ENCODE data around the gene POU5F1. TPM values are rescaled to one million over a fixed set of nuclear protein-coding genes. Genes with fewer than 3 reads are reported as not detected.
A peak's percentile ranks its signal among the peaks of the same experiment; 100 is the strongest.
"Not testable (repeated sequence)": the region's sequence is repeated elsewhere in the genome, so short reads cannot be mapped to it uniquely, and the experiment has no call there.

The POU5F1 gene
- total RNA-seq, 4 donors from 2014 or later = 1.0 TPM; not detected in 3

GRCh38 chr6:31203345-31203979 lies 33.0 kb upstream of the POU5F1 start:
- no peak for TF ChIP-seq POLR2A (IDR thresholded peaks at IDR 0.05)
- TF ChIP-seq, protein P1, sequence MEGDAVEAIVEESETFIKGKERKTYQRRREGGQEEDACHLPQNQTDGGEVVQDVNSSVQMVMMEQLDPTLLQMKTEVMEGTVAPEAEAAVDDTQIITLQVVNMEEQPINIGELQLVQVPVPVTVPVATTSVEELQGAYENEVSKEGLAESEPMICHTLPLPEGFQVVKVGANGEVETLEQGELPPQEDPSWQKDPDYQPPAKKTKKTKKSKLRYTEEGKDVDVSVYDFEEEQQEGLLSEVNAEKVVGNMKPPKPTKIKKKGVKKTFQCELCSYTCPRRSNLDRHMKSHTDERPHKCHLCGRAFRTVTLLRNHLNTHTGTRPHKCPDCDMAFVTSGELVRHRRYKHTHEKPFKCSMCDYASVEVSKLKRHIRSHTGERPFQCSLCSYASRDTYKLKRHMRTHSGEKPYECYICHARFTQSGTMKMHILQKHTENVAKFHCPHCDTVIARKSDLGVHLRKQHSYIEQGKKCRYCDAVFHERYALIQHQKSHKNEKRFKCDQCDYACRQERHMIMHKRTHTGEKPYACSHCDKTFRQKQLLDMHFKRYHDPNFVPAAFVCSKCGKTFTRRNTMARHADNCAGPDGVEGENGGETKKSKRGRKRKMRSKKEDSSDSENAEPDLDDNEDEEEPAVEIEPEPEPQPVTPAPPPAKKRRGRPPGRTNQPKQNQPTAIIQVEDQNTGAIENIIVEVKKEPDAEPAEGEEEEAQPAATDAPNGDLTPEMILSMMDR (IDR thresholded peaks at IDR 0.05) = no peak
- Histone ChIP-seq H3K4me3 (replicated peaks in 1 of 3) (peak overlapping the region in 1 of 3 donors; percentile 0), H3K27me3 (no peaks in the 10 kb centered on the region), H3K9me3 (no peaks in the 10 kb centered on the region), H3K27ac (peak overlapping the region; percentile 61 to 88 (median 75)), H3K36me3 (no peaks in the 10 kb centered on the region), H3K4me1 (peaks cover 0 to 26% of the 10 kb centered on the region in 2 donors)
- no peak for DNase-seq
- intact Hi-C loops (cut with DNase I) = no loop called here
- WGBS, 2 donors = 34 to 52% methylated on average over 5 of the region's 5 CpGs

DNA sequence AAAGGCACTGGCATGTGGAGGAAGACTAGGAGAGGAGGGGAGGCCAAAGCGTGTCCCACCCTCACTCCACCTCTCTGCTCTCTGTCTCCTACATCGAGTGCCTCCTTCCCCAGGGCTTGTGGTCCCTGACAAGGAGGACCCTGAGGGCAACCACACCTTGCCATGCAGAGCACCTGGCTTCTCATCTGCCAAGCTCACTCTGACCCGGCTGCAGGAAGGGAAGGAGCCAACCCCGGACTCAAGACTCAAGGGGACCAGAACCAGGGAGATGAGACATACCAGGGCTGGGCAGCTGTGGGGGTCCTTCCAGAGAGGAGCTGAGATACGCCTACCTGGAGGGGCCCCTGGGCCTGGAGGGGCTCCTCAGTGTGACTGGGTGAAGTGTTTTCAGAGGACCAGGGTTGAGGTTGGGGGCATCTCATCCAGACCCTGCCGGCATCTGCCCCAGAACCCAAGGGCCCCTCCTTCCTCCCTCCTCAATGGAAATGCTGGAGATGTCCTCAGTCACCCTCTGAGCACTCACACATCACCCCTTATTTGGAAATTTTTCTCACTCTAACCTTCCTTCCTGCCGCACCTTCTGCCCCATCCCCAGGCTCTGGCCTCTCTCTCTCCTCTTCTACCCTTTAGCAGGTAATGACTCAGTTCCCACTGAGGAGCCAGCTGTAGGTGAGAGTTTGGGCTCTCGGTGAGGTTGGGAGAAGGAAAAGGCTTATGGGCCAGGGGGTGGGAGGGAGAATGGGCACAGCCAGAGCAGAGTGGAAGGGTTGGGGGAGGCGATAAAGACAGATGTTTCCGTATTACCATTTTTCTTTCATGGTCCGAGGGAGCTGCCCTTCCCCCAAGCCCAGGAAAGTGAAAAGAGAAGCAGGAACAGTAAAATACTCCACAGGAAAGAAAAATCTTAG lies 32.0 kb upstream of the POU5F1 start:
- intact Hi-C loops (cut with DNase I) = no loop called here
- H3K27ac ChIP-seq = peak overlapping the region; percentile 61 to 88 (median 75)
- H3K4me3 ChIP-seq (replicated peaks in 1 of 3) = no peak overlapping the region
- WGBS, 2 donors = 46 to 63% methylated on average over 10 of the region's 11 CpGs
- peaks cover 0 to 30% of the 10 kb centered on the region in 2 donors for H3K4me1 ChIP-seq
- H3K9me3 ChIP-seq = no peaks in the 10 kb centered on the region
- TF ChIP-seq POLR2A (IDR thresholded peaks at IDR 0.05) = no peak
- no peaks in the 10 kb centered on the region for H3K36me3 ChIP-seq
- H3K27me3 ChIP-seq = no peaks in the 10 kb centered on the region
- no peak for DNase-seq

- not testable (repeated sequence) for H3K36me3 ChIP-seq; DNase-seq; H3K27ac ChIP-seq; H3K27me3 ChIP-seq; H3K9me3 ChIP-seq; H3K4me3 ChIP-seq (replicated peaks in 1 of 3)
- H3K4me1 ChIP-seq = peaks cover 0 to 33% of the 10 kb centered on the region in 2 donors
- 89 to 95% methylated on average over 4 of the region's 4 CpGs for WGBS, 2 donors
- intact Hi-C loops (cut with DNase I) = loop anchor here (5.0 kb wide), 1 partner anchor 168 kb away; no protein-coding TSS in a partner anchor
These were observed 28.6 kb upstream of the POU5F1 start for GRCh38 chr6:31199105-31199452.

GRCh38 chr6:31197559-31198305 lies 27.2 kb upstream of the POU5F1 start:
- WGBS, 2 donors = 0 to 1% methylated on average over 27 to 32 of the region's 45 CpGs
- intact Hi-C loops (cut with DNase I) = loop anchor here (5.0 kb wide), 1 partner anchor 170 kb away; no protein-coding TSS in a partner anchor
- no peaks in the 10 kb centered on the region for H3K36me3 ChIP-seq

GRCh38 chr6:31196251-31197022 lies 26.0 kb upstream of the POU5F1 start:
- not testable (repeated sequence) for H3K36me3 ChIP-seq, H3K27me3 ChIP-seq, H3K9me3 ChIP-seq, DNase-seq
- H3K4me3 ChIP-seq (replicated peaks in 1 of 3) = peak overlapping the region in 1 of 3 donors; percentile 62
- peaks cover 0 to 17% of the 10 kb centered on the region in 2 donors for H3K4me1 ChIP-seq
- intact Hi-C loops (cut with DNase I) = loop anchor here (5.0 kb wide), 1 partner anchor 171 kb away; no protein-coding TSS in a partner anchor
- H3K27ac ChIP-seq = peak overlapping the region in 1 of 3 donors; percentile 95
- WGBS, 2 donors = 66 to 83% methylated on average over 23 to 25 of the region's 25 CpGs

More at GRCh38 chr6:31197559-31198305, 27.2 kb upstream of the POU5F1 start:
- H3K27me3 ChIP-seq = no peaks in the 10 kb centered on the region
- peak overlapping the region; percentile 90 to 97 (median 95) for H3K27ac ChIP-seq
- H3K4me1 ChIP-seq = peaks cover 0 to 23% of the 10 kb centered on the region in 2 donors
- DNase-seq = peak; percentile 92 to 93
- peak overlapping the region; percentile 62 to 96 (median 65) for H3K4me3 ChIP-seq (replicated peaks in 1 of 3)
- TF ChIP-seq POLR2A (IDR thresholded peaks at IDR 0.05) = peak; percentile 49 to 87
- TF ChIP-seq, protein P1 (IDR thresholded peaks at IDR 0.05) = no peak
- no peaks in the 10 kb centered on the region for H3K9me3 ChIP-seq

DNA sequence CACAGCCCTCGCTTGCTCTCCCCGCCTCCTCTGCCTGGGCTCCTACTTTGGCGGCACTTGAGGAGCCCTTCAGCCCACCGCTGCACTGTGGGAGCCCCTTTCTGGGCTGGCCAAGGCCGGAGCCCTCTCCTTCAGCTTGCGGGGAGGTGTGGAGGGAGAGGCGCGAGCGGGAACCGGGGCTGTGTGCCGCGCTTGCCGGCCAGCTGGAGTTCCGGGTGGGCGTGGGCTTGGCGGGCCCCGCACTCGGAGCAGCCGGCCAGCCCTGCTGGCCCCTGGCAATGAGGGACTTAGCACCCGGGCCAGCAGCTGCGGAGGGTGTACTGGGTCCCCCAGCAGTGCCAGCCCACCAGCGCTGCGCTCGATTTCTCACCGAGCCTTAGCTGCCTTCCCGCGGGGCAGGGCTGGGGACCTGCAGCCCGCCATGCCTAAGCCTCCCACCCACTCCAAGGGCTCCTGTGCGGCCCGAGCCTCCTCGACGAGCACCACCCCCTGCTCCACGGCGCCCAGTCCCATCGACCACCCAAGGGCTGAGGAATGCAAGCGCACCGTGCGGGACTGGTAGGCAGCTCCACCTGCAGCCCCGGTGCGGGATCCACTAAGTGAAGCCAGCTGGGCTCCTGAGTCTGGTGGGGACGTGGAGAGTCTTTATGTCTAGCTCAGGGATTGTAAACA lies 25.0 kb upstream of the POU5F1 start:
- not testable (repeated sequence) for H3K4me3 ChIP-seq (replicated peaks in 1 of 3); H3K27ac ChIP-seq; H3K9me3 ChIP-seq; DNase-seq; H3K36me3 ChIP-seq; H3K27me3 ChIP-seq
- WGBS, 2 donors = 95 to 97% methylated on average over 9 to 21 of the region's 41 CpGs
- H3K4me1 ChIP-seq = peaks cover 0 to 17% of the 10 kb centered on the region in 2 donors
- intact Hi-C loops (cut with DNase I) = loop anchor here (5.0 kb wide), 1 partner anchor 172 kb away; no protein-coding TSS in a partner anchor
